Endothelial cell (in vitro differentiated cells): ENCODE results near the gene BCAS1. TPM values are rescaled to one million over a fixed set of nuclear protein-coding genes. Genes with fewer than 3 reads are reported as not detected.

Experiments used
- DNase-seq: peaks from one replicate; pipeline ENCODE4 v3.0.0; 2021; ENCODE audit warnings: low spot score
- H3K27ac Mint-ChIP-seq: one replicate; pipeline ENCODE4 v1.8.0; 2021; ENCODE audit warnings: mixed read lengths, inconsistent platforms; ENCODE audit not compliant: unreplicated experiment
- H3K27me3 Mint-ChIP-seq: one replicate; pipeline ENCODE4 v1.8.0; 2021; ENCODE audit warnings: mild to moderate bottlenecking, moderate library complexity, mixed read lengths, inconsistent platforms; ENCODE audit not compliant: unreplicated experiment
- H3K36me3 Mint-ChIP-seq: one replicate; pipeline ENCODE4 v1.8.0; 2021; ENCODE audit warnings: mild to moderate bottlenecking, low read depth, mixed read lengths, inconsistent platforms; ENCODE audit not compliant: unreplicated experiment
- H3K4me1 Mint-ChIP-seq: one replicate; pipeline ENCODE4 v1.8.0; 2021; ENCODE audit warnings: mild to moderate bottlenecking, mixed read lengths, inconsistent platforms; ENCODE audit not compliant: unreplicated experiment
- H3K4me3 Mint-ChIP-seq: one replicate; pipeline ENCODE4 v1.8.0; 2021; ENCODE audit warnings: mild to moderate bottlenecking, mixed read lengths, inconsistent platforms; ENCODE audit not compliant: unreplicated experiment
- H3K9me3 Mint-ChIP-seq: one replicate; pipeline ENCODE4 v1.8.0; 2021; ENCODE audit warnings: mixed read lengths, inconsistent platforms; ENCODE audit not compliant: unreplicated experiment
- total RNA-seq: library from RNA; stranded (reverse); fragmentation: NEBNext Ultra II Directional; extraction: Animal tissue kit (Norgen Biotek cat#: 25700); gene quantifications from one replicate; pipeline ENCODE4 v1.2.1, GENCODE V29; 2021; ENCODE audit not compliant: unreplicated experiment
- TF ChIP-seq, protein P1 (sequence below): fragments of 200-600 bp; sonication (generic); IDR thresholded peaks from one replicate; pipeline ENCODE4 v1.5.0; 2021; ENCODE audit warnings: antibody characterized with exemption; ENCODE audit not compliant: unreplicated experiment

Gene BCAS1
- total RNA-seq, 1 donor from 2014 or later, result 0.05 TPM

DNA sequence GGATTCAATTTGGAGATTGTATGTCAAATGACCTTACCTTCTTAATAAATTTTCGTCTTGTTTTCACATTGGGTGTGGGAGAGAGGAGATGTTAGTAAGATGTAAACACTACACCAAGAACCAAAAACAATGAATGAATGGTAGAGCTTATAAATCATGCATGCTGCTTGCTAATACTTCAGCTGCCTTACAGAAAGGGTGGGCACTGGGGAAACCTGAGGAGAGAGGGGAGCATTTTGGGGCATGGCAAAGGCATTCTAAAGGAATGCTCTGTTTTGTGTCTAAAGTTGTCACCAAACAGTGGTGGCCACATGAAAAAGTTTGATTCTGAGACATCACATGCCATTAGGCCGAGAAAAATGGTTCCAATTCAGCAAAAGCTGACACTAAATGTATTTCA is 80.4 kb downstream of the BCAS1 start:
- Mint-ChIP-seq H3K9me3 (no peaks in the 10 kb centered on the region), H3K36me3 (no peaks in the 10 kb centered on the region), H3K27me3 (no peaks in the 10 kb centered on the region), H3K4me1 (no peaks in the 10 kb centered on the region), H3K27ac (no peak overlapping the region), H3K4me3 (no peak overlapping the region)
- no peak for DNase-seq
- TF ChIP-seq, protein P1, sequence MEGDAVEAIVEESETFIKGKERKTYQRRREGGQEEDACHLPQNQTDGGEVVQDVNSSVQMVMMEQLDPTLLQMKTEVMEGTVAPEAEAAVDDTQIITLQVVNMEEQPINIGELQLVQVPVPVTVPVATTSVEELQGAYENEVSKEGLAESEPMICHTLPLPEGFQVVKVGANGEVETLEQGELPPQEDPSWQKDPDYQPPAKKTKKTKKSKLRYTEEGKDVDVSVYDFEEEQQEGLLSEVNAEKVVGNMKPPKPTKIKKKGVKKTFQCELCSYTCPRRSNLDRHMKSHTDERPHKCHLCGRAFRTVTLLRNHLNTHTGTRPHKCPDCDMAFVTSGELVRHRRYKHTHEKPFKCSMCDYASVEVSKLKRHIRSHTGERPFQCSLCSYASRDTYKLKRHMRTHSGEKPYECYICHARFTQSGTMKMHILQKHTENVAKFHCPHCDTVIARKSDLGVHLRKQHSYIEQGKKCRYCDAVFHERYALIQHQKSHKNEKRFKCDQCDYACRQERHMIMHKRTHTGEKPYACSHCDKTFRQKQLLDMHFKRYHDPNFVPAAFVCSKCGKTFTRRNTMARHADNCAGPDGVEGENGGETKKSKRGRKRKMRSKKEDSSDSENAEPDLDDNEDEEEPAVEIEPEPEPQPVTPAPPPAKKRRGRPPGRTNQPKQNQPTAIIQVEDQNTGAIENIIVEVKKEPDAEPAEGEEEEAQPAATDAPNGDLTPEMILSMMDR, result no peak

DNA sequence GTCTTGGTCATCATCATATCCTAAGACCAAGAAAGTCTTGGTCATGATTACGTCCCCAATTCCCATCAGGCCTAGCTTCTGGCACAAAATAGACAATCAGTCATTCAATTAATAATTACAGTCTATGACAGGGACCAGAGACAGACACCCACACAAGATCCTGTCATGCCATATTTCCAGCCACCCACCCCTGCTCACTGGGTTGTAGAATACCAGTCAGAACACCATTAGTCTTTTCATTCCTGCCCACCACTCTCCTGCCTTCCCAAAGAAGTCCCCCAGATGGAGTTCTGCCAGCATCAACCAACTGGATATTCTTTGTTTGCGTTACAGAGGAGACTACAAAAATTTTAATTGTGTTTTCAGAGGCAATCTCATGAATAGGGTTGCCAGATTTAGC is 81.0 kb downstream of the BCAS1 start:
- H3K36me3 Mint-ChIP-seq, result no peaks in the 10 kb centered on the region
- TF ChIP-seq, protein P1, result no peak

DNA sequence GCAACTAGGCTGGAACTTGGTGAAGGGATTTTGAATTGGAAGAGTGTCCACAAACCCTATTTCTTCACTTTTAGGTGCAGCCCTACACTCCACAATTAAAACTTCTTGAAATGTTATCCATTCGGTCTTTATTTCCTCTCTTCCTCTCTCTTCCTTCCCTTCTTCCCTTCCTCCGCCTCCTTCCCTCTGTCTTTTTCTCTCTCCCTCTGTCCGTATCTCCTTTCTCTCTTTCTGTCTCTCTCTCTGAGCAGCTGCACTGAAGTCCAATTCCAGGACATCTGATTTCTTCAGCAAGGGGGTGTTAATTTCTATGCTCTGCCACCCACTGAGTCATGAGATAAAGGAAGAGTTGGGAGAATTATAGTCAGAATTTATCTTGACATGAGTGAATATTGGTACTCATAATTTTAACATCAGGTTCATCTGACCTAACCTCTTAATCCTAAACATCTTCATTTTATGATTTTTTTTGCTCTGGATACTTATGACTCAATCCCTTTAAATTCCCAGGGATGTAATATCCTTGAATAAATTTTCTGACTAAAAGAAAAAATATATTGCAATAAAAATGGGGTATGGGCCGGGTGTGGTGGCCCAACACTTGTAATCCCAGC is 84.2 kb downstream of the BCAS1 start:
- no peak overlapping the region for H3K27ac Mint-ChIP-seq
- H3K4me3 Mint-ChIP-seq, result no peak overlapping the region
- TF ChIP-seq, protein P1, result no peak
- DNase-seq, result no peak
- no peaks in the 10 kb centered on the region for H3K27me3 Mint-ChIP-seq
- H3K4me1 Mint-ChIP-seq, result no peaks in the 10 kb centered on the region
- no peaks in the 10 kb centered on the region for H3K36me3 Mint-ChIP-seq
- H3K9me3 Mint-ChIP-seq, result no peaks in the 10 kb centered on the region

More for the DNA sequence above, 81.0 kb downstream of the BCAS1 start:
- no peak for DNase-seq
- H3K9me3 Mint-ChIP-seq, result no peaks in the 10 kb centered on the region
- H3K4me3 Mint-ChIP-seq, result no peak overlapping the region
- H3K4me1 Mint-ChIP-seq, result no peaks in the 10 kb centered on the region
- no peaks in the 10 kb centered on the region for H3K27me3 Mint-ChIP-seq
- no peak overlapping the region for H3K27ac Mint-ChIP-seq

GRCh38 chr20:53985150-53985518 is 85.3 kb downstream of the BCAS1 start:
- Mint-ChIP-seq H3K4me3 (no peak overlapping the region), H3K27me3 (no peaks in the 10 kb centered on the region), H3K4me1 (no peaks in the 10 kb centered on the region), H3K36me3 (no peaks in the 10 kb centered on the region), H3K27ac (no peak overlapping the region), H3K9me3 (no peaks in the 10 kb centered on the region)
- DNase-seq, result no peak
- TF ChIP-seq, protein P1, result no peak

DNA sequence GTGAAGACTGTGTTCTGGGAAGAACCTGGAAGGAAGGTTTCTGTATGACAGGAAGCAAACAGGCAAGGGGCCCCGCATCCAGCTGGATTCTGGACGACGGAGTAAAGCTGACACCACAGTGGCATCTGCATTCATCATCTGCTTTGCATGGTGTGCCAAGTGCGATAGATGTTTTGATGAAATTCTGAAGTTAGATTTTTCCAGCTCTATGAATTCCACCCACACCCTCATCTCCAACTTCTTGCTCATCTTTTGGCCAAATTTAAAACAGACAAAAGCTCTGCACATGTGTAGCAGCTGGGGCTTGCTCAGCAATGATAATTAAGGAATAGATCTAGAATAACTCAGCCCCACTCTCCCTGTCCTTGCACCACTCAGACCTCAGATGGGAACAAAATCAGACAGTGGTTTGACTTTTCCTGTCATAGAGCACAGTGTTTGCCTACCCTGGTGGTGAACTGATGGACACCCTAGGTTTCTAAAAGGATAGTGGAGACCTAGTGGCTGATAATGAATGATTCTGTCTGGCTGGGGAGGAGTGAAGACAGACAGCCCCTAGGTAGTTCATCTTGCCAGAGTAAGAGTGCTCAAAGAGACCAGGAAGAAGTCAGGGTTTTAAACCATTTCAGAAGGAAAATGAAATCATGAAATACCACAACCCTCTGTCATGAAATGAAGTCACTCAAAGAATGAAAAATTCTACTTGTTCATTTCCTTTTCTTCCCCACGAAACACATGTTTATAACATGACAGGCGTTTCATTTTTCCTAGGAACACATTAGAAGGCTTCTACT is 85.8 kb downstream of the BCAS1 start:
- Mint-ChIP-seq H3K27ac (no peak overlapping the region), H3K4me3 (no peak overlapping the region), H3K4me1 (no peaks in the 10 kb centered on the region), H3K36me3 (no peaks in the 10 kb centered on the region), H3K27me3 (no peaks in the 10 kb centered on the region), H3K9me3 (no peaks in the 10 kb centered on the region)
- TF ChIP-seq, protein P1, result no peak
- no peak for DNase-seq
